GM10248 (cell line): ENCODE results near the gene STXBP2.

ENCODE experiments used
- CTCF ChIA-PET: fragments of 300-600 bp; sonication (Branson Sonifier 250); formaldehyde crosslinking; extraction: SDS; loops from one replicate; lab custom pipeline; 2021; ENCODE audit warnings: antibody characterized with exemption; lab: Yijun Ruan, JAX
- POLR2A ChIA-PET: fragments of 350-650 bp; sonication (Branson Sonifier 250); formaldehyde crosslinking; extraction: SDS; loops from one replicate; lab custom pipeline; 2020; ENCODE audit warnings: antibody characterized with exemption; lab: Yijun Ruan, JAX
- DNase-seq: peaks from one replicate; pipeline ENCODE4 v3.0.0; 2012; ENCODE audit errors: extremely low spot score
- TF ChIP-seq, protein P1 (sequence below): IDR thresholded peaks from 2 replicates; pipeline ENCODE4 v1.5.1; 2012; ENCODE audit warnings: mild to moderate bottlenecking, low read depth; ENCODE audit errors: extremely low read depth, missing control alignments, control extremely low read depth

Gene STXBP2

GRCh38 chr19:7646426-7646700 lies 9.5 kb downstream of the STXBP2 start:
- POLR2A ChIA-PET, result no interaction called here

DNA sequence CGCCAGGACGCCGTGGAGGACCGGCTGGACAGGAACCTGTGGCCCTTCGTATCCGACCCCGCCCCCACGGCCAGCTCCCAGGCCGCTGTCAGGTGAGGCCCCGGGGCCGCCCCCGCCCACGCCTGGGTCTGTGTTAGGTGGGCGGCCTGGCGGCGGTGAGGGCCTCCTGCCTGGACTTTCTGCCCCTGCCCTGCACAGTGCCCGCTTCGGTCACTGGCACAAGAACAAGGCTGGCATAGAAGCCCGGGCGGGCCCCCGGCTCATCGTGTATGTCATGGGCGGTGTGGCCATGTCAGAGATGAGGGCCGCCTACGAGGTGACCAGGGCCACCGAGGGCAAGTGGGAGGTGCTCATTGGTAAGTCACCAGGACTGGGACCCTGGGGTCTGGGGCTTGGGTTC lies 10.2 kb downstream of the STXBP2 start:
- CTCF ChIA-PET, result no interaction called here
- POLR2A ChIA-PET, result no interaction called here
- TF ChIP-seq, protein P1, sequence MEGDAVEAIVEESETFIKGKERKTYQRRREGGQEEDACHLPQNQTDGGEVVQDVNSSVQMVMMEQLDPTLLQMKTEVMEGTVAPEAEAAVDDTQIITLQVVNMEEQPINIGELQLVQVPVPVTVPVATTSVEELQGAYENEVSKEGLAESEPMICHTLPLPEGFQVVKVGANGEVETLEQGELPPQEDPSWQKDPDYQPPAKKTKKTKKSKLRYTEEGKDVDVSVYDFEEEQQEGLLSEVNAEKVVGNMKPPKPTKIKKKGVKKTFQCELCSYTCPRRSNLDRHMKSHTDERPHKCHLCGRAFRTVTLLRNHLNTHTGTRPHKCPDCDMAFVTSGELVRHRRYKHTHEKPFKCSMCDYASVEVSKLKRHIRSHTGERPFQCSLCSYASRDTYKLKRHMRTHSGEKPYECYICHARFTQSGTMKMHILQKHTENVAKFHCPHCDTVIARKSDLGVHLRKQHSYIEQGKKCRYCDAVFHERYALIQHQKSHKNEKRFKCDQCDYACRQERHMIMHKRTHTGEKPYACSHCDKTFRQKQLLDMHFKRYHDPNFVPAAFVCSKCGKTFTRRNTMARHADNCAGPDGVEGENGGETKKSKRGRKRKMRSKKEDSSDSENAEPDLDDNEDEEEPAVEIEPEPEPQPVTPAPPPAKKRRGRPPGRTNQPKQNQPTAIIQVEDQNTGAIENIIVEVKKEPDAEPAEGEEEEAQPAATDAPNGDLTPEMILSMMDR, result no peak
- DNase-seq, result no peak

More at GRCh38 chr19:7646426-7646700, 9.5 kb downstream of the STXBP2 start:
- CTCF ChIA-PET, result no interaction called here
- TF ChIP-seq, protein P1, result no peak
- no peak for DNase-seq

GRCh38 chr19:7648265-7649014 lies 11.5 kb downstream of the STXBP2 start:
- no peak for DNase-seq
- CTCF ChIA-PET, result interaction anchor here (0.8 to 1.7 kb wide), 4 partner anchors 16 to 183 kb away, joined by 3 to 5 read pairs (median 4); partner anchors contain the start of gene TRAPPC5
- POLR2A ChIA-PET, result no interaction called here
- TF ChIP-seq, protein P1, result no peak

GRCh38 chr19:7650148-7650547 lies 13.2 kb downstream of the STXBP2 start:
- POLR2A ChIA-PET, result no interaction called here
- TF ChIP-seq, protein P1, result no peak
- CTCF ChIA-PET, result interaction anchor here (1.7 to 1.8 kb wide), 2 partner anchors 28 to 31 kb away, joined by 4 to 5 read pairs; partner anchors contain the start of gene TRAPPC5
- no peak for DNase-seq

GRCh38 chr19:7652061-7652641 lies 15.2 kb downstream of the STXBP2 start:
- POLR2A ChIA-PET, result interaction anchor here (0.6 kb wide), 1 partner anchor 257 kb away, joined by 3 read pairs; no protein-coding TSS in a partner anchor
- DNase-seq, result peak; percentile 90
- CTCF ChIA-PET, result interaction anchor here (0.7 to 3.2 kb wide), 29 partner anchors 9 to 285 kb away, joined by 3 to 27 read pairs (median 3); partner anchors contain the start of genes MCEMP1, PCP2, PET100 and RETN
- TF ChIP-seq, protein P1, result peak; percentile 91

- DNase-seq, result no peak
- TF ChIP-seq, protein P1, result no peak
- ChIA-PET POLR2A (interaction anchor here (0.5 kb wide), 1 partner anchor 150 kb away, joined by 4 read pairs; no protein-coding TSS in a partner anchor), CTCF (interaction anchor here (1.0 to 2.3 kb wide), 7 partner anchors 16 to 290 kb away, joined by 3 to 6 read pairs (median 5); no protein-coding TSS in a partner anchor)
Measured at GRCh38 chr19:7654401-7654800, 17.5 kb downstream of the STXBP2 start.
